Skeletal muscle tissue (tissue), 4 donors: ENCODE results near the gene SEMA3A. TPM values are rescaled to one million over a fixed set of nuclear protein-coding genes. Genes with fewer than 3 reads are reported as not detected.
"Not testable (repeated sequence)": the region's sequence is repeated elsewhere in the genome, so short reads cannot be mapped to it uniquely, and the experiment has no call there.

ENCODE experiments used
- H3K27ac ChIP-seq: one replicate; pipeline ENCODE4 v1.7.0; 2013; ENCODE audit warnings: mild to moderate bottlenecking, low read depth, low read length, inconsistent platforms
- H3K27me3 ChIP-seq, 3 donors: one replicate each; pipeline ENCODE4 v1.7.0; 2013; ENCODE audit warnings: low read length in 3 of 3; ENCODE audit not compliant: control insufficient read depth in 3 of 3, insufficient read depth in 3 of 3
- H3K36me3 ChIP-seq, 3 donors: one replicate each; pipeline ENCODE4 v1.7.0; 2013; ENCODE audit warnings: low read length in 3 of 3; ENCODE audit not compliant: control insufficient read depth in 3 of 3, insufficient read depth in 3 of 3
- H3K4me1 ChIP-seq, 3 donors: one replicate each; pipeline ENCODE4 v1.7.0; 2013; ENCODE audit warnings: low read length in 3 of 3, mild to moderate bottlenecking in 3 of 3; ENCODE audit not compliant: control insufficient read depth in 3 of 3, insufficient read depth in 3 of 3
- H3K4me3 ChIP-seq, 3 donors: one replicate each; pipeline ENCODE4 v1.7.0; 2013; ENCODE audit warnings: low read length in 3 of 3
- H3K9ac ChIP-seq, 3 donors: one replicate each; pipeline ENCODE4 v1.7.0; 2013; ENCODE audit warnings: low read length in 3 of 3, mild to moderate bottlenecking in 3 of 3, moderate library complexity in 2 of 3, low read depth in 1 of 3
- H3K9me3 ChIP-seq, 3 donors: one replicate each; pipeline ENCODE4 v1.7.0; 2013; ENCODE audit warnings: low read length in 3 of 3; ENCODE audit not compliant: control insufficient read depth in 3 of 3
- total RNA-seq: library from RNA; depleted of rRNA; stranded (reverse); fragments of >200 nt; gene quantifications from one replicate; pipeline ENCODE4 v1.2.3, GENCODE V29; 2014
- donor health status: Osteomylitis.

Gene SEMA3A
- total RNA-seq, 1 donor from 2014 or later = 24.5 TPM

GRCh38 chr7:84083846-84084245, 110.7 kb downstream of the SEMA3A start:
- Histone ChIP-seq H3K9me3 (no peaks in the 10 kb centered on the region), H3K4me1 (no peaks in the 10 kb centered on the region), H3K9ac (no peak overlapping the region), H3K27me3 (no peaks in the 10 kb centered on the region), H3K27ac (no peak overlapping the region), H3K36me3 (no peaks in the 10 kb centered on the region), H3K4me3 (no peak overlapping the region)

GRCh38 chr7:84081973-84082522, 112.5 kb downstream of the SEMA3A start:
- Histone ChIP-seq H3K4me1 (no peaks in the 10 kb centered on the region), H3K36me3 (no peaks in the 10 kb centered on the region), H3K4me3 (no peak overlapping the region)

GRCh38 chr7:84077336-84077735, 117.3 kb downstream of the SEMA3A start:
- no peak overlapping the region for H3K9ac ChIP-seq
- H3K27me3 ChIP-seq = no peaks in the 10 kb centered on the region

More at GRCh38 chr7:84081973-84082522, 112.5 kb downstream of the SEMA3A start:
- Histone ChIP-seq H3K9me3 (no peaks in the 10 kb centered on the region), H3K27ac (no peak overlapping the region), H3K9ac (no peak overlapping the region), H3K27me3 (no peaks in the 10 kb centered on the region)

GRCh38 chr7:84076219-84076618, 118.4 kb downstream of the SEMA3A start:
- Histone ChIP-seq H3K27ac (no peak overlapping the region), H3K4me1 (no peaks in the 10 kb centered on the region), H3K36me3 (no peaks in the 10 kb centered on the region), H3K27me3 (no peaks in the 10 kb centered on the region), H3K4me3 (no peak overlapping the region), H3K9ac (no peak overlapping the region), H3K9me3 (no peaks in the 10 kb centered on the region)

More at GRCh38 chr7:84077336-84077735, 117.3 kb downstream of the SEMA3A start:
- no peaks in the 10 kb centered on the region for H3K9me3 ChIP-seq
- no peak overlapping the region for H3K4me3 ChIP-seq
- H3K36me3 ChIP-seq = no peaks in the 10 kb centered on the region
- H3K4me1 ChIP-seq = no peaks in the 10 kb centered on the region
- H3K27ac ChIP-seq = no peak overlapping the region

- no peaks in the 10 kb centered on the region for H3K36me3 ChIP-seq
- H3K4me3 ChIP-seq = no peak overlapping the region
- no peak overlapping the region for H3K9ac ChIP-seq
- no peaks in the 10 kb centered on the region for H3K27me3 ChIP-seq
- no peaks in the 10 kb centered on the region for H3K4me1 ChIP-seq
- no peak overlapping the region for H3K27ac ChIP-seq
- no peaks in the 10 kb centered on the region for H3K9me3 ChIP-seq
Measured at GRCh38 chr7:84073186-84073875, 121.3 kb downstream of the SEMA3A start.

GRCh38 chr7:84070770-84071169, 123.8 kb downstream of the SEMA3A start:
- Histone ChIP-seq H3K36me3 (no peaks in the 10 kb centered on the region), H3K9me3 (no peaks in the 10 kb centered on the region), H3K4me1 (no peaks in the 10 kb centered on the region), H3K4me3 (no peak overlapping the region), H3K27me3 (no peaks in the 10 kb centered on the region), H3K27ac (no peak overlapping the region), H3K9ac (no peak overlapping the region)

GRCh38 chr7:84069999-84070500, 124.5 kb downstream of the SEMA3A start:
- Histone ChIP-seq H3K4me3 (no peak overlapping the region), H3K27me3 (no peaks in the 10 kb centered on the region), H3K9me3 (no peaks in the 10 kb centered on the region), H3K4me1 (no peaks in the 10 kb centered on the region), H3K36me3 (no peaks in the 10 kb centered on the region), H3K27ac (no peak overlapping the region), H3K9ac (no peak overlapping the region)

GRCh38 chr7:84069033-84069432, 125.6 kb downstream of the SEMA3A start:
- Histone ChIP-seq H3K9me3 (no peaks in the 10 kb centered on the region), H3K36me3 (no peaks in the 10 kb centered on the region), H3K9ac (no peak overlapping the region), H3K4me1 (no peaks in the 10 kb centered on the region), H3K27ac (no peak overlapping the region), H3K4me3 (no peak overlapping the region), H3K27me3 (no peaks in the 10 kb centered on the region)

GRCh38 chr7:84062489-84062901, 132.1 kb downstream of the SEMA3A start:
- H3K4me1 ChIP-seq, H3K27ac ChIP-seq, H3K36me3 ChIP-seq, H3K27me3 ChIP-seq, H3K4me3 ChIP-seq, H3K9me3 ChIP-seq, H3K9ac ChIP-seq: not testable (repeated sequence)

- Histone ChIP-seq H3K4me3 (no peak overlapping the region), H3K4me1 (no peaks in the 10 kb centered on the region), H3K36me3 (no peaks in the 10 kb centered on the region), H3K27ac (no peak overlapping the region), H3K27me3 (no peaks in the 10 kb centered on the region), H3K9ac (no peak overlapping the region), H3K9me3 (no peaks in the 10 kb centered on the region)
Measured at GRCh38 chr7:84060760-84061261, 133.8 kb downstream of the SEMA3A start.
